HG03565 (cell line): Measurements from ENCODE around the gene PPP3CA.
"Not testable (repeated sequence)": the region's sequence is repeated elsewhere in the genome, so short reads cannot be mapped to it uniquely, and the experiment has no call there.

Experiments used
- ATAC-seq: cut with Tn5 transposase; IDR thresholded peaks from one replicate; pipeline ENCODE4 v1.9.1; 2021; ENCODE audit warnings: mild to moderate bottlenecking, moderate library complexity; ENCODE audit not compliant: unreplicated experiment

Gene PPP3CA

DNA sequence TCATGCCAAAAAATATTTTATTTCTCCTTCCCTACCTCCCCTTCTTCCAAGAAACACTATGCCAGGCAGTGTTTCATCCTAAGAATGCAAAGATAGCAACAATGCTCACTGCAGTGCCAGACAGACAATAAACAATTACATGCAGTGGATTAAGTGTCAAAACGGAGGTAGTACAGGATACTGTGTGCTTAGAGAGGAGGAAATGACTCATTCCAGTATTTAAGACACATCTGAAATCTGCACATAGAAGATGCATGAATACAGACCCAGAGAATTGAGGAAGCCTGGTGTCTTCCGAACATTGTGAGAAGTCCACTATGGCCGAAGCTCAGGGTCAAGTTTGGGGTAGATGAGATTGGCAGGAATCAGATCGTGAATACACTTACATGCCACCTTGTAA, 326.4 kb downstream of the PPP3CA start:
- ATAC-seq, result peak; percentile 61

- peak; percentile 37 for ATAC-seq
Observed at GRCh38 chr4:101019941-101020401, 327.4 kb downstream of the PPP3CA start.

DNA sequence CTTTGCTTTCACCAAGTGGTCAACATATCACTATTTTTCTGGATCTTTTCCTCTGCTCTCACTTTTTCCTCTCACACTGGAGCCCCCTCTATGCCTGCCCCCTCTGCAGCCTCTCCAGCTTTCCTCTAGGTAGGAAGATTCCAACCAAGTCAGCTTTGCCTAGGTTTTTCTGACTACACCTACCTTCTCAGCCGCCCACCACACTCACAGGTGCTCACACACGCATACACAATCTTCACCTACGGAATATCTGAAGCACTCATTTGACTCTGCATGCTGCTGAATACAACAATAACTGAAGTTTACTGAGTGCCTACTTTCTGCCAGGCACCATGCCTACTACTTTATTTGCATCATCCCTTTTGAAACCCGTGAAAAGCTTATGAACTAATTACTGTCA, 328.0 kb downstream of the PPP3CA start:
- no peak for ATAC-seq

GRCh38 chr4:101018836-101019235, 328.5 kb downstream of the PPP3CA start:
- peak; percentile 51 for ATAC-seq

DNA sequence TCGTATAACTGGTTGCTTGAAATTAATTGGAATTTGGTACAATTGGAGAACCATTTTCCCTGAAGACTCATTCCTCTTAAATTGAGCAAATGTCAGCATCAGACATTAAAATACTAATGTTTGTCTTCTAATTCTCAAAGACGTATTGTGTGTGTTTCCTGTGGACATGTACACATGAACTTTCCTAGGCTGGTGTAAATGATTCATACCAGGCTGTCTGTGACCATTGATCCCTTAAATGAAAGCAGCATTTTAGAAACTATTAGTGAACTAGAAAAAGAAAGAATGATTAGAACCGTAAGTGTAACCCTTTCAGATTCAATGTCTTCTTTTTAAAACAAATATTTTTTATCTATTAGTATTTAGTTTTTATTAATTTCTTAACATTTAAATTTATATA, 332.9 kb downstream of the PPP3CA start:
- ATAC-seq, result peak; percentile 35

GRCh38 chr4:101010987-101011386, 336.3 kb downstream of the PPP3CA start:
- ATAC-seq, result no peak

DNA sequence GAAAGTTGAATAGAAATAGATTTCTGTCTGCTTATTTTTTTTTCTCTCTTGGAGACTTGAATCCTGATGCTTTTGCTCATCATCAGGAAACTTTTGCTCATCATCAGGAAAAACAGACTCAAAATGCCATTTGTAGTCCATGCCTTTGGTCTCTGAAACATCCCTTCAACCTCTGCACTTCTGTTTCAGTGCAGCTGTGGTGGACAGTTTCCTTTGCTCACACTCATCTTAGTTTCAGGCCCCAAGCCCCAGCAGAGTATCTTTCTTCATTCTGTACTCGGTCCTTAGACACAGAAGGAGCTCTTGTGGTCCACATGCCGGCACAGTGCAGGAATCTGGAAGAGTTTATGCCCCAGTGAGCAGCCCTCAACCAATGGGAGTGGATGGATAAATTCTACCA, 337.9 kb downstream of the PPP3CA start:
- peak; percentile 40 for ATAC-seq

DNA sequence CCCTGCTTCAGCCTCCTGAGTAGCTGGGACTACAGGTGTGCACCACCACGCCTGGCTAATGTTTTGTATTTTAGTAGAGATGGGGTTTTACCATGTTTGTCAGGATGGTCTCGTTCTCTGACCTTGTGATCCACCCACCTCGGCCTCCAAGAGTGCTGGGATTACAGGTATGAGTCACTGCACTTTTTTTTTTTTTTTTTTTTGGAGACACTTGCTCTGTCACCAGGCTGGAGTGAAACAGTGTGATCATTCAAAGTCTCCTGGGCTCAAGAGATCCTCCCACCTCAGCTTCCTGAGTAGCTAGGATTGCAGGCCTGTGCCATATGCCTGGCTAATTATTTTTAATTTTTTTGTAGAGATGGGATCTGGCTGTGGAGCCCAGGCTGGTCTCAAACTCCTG, 338.8 kb downstream of the PPP3CA start:
- ATAC-seq, result no peak

- ATAC-seq, result peak; percentile 46
Observed at GRCh38 chr4:101005659-101006058, 341.7 kb downstream of the PPP3CA start.

GRCh38 chr4:101000496-101000895, 346.8 kb downstream of the PPP3CA start:
- no peak for ATAC-seq

DNA sequence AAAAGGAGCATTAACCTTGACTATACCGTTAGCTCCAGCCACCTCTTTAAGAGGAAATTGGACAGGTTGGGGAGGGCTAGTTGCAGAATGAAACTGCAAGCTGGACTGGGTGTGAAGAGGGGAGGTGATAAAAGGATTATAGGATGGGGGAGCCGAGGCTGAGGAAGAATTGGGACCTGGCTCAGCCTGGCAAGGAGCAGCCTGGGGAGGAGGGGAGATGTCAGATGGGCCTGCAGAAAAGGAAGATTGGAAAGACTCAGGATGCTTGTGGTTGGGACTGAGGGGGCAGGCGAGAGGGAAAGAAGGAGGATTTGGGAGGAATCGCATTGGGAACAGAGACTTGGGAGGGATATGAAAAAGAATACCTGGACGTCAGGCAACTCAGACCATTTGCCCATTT, 351.7 kb downstream of the PPP3CA start:
- no peak for ATAC-seq

DNA sequence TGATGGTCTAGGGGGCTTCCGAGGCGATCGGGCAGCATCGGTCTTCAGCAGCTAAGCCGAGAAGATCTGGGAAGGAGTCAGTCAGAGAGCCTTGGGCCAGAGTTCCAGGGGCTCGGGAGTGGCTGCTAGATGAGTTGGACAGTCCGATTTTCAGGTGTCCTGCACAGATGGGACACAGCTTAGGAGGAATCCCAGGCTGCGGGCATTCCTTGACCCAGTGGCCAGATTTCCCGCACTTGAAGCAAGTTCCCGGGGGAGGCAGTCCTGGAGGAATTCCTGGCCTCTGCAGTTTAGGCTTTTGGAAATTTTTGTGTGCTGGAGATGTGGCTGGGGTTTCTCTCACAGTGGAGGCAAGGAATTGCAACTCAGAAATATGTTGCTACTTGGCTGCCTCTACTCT, 352.3 kb downstream of the PPP3CA start:
- not testable (repeated sequence) for ATAC-seq

GRCh38 chr4:100991332-100992069, 355.8 kb downstream of the PPP3CA start:
- ATAC-seq, result not testable (repeated sequence)

GRCh38 chr4:100989401-100989800, 357.9 kb downstream of the PPP3CA start:
- ATAC-seq, result no peak

DNA sequence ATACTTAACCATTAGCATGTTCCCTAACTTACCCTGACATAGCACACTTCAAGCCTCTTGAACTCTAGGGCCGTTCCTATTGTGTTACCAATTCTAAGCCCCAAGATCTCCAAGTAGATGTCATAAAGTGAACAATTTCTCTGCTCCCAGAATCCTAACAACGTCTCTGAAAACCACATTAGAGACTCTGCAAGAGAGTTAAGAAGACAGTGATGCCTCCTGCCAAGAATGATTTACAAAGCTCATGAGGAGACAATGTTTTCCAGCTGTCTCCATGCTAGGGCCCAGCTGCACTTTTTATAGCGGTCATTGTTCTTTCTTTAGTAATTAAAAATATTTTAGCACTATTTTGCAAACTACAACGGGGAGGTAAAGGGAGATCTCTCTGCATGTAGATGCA, 358.4 kb downstream of the PPP3CA start:
- no peak for ATAC-seq

DNA sequence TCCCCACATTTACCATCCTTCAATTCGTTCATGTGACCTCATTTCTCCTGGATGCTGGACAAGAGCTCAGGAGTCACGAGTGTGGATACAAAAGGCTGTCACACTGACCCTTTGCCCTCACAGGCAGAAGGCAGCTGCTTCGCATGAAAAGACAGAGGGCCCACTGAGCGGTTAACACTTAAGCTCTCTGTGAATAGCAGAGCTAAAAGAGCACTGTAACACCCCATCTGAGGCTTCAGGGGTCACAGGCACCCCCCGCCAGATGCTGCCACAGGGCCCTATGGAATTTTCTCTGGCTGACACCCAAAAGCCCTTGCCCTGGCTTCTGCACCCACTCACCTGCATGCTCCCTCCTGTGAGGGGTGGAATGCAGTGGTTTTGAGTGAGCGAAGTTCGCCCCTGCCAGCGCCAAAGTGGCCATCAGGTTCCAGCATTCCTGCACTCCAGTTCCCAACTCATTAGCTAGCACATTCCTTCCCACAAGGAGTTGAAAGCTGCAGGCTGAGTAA, 360.9 kb downstream of the PPP3CA start:
- ATAC-seq, result no peak

GRCh38 chr4:100985576-100985975, 361.8 kb downstream of the PPP3CA start:
- no peak for ATAC-seq

DNA sequence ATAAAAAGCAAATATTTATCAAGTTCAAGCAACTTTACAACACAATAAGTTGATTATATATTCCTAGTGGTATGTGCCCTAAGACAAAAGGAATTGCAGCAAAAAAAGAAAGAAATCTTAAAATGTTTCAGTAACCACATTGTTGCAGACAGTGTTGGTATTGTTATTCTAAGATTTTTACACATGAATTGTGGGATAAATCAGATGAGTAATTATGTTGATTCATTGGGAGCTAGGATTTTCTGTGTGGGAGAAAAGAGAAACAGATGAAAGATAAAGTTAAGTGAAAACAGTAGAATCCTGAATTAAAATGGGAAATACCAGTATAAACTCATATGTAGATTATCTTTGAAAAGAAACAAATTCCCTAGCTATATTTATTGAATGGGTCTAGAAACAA, 362.4 kb downstream of the PPP3CA start:
- ATAC-seq, result no peak

DNA sequence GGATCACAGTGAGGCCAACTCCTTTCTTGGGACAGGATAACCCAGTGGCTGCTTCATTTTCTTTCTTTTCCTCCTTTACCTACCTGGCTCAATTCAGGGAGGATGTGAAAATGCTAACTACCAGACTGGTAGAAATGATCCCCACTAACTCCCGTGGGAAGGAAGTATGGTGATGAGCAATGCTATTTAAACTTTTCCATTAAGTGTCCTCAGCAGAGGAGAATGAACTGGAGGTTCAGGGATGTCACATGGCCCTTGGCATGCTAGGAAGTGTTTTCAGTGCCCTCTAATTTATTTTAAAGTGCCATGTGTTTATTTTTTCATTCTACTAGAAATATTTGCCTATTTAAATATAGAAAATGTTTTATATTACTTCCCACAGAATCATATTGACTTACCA, 363.9 kb downstream of the PPP3CA start:
- no peak for ATAC-seq

- ATAC-seq, result no peak
Observed at GRCh38 chr4:100982345-100982744, 365.0 kb downstream of the PPP3CA start.

DNA sequence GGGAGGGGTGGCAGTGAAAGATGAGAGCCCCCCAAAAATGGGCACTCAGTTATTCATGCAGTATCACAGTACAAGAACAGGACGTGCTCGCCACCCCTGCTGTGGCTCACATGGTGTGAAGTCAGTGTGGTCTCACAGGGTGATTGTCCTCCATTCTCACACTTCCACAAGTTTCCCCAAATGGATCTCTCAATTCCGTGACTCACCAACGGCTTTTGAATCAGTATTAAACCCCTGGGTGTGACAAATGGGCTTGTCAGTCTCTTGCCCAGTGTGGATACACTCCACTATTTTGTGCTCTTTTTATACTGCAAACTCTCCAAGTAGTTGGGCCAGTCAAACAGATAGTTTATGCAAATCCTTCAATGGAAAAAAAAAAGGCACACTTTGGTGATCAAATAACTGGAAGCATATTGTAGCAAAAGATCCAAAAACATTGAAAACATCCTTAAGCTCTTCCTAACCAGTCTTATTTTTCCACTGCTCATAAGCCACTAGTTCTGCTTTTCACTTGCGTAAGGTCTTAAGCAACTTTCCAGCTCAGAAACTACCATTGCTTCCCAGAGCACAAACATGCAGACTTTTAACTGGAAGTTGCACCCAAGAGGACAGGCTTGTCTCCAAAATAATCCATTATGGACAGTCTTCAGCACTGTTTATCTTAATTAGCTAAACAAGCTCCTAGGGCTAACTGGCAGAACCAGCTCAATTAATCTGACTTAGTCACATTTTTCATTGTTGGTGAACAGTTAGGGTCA, 365.7 kb downstream of the PPP3CA start:
- no peak for ATAC-seq

DNA sequence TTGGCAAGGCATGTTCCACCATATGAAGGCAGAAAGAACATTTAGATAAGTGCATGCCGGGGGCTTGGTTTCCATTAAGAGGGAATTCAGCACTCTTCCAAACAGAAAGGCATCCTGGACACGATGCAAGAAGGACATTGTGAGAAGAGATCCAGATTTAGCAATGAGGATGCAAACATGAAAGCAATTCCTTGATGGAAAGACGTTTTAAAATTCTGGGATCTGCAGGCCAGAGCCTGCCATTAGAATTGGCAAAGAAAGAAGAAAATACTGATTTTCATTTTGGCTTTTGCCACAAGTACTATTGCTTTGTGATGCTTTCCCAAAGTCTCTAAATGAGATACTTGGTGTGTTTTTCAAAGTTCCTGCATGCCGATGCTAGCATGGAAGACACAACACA, 367.6 kb downstream of the PPP3CA start:
- ATAC-seq, result no peak
